ENCODE data around the gene GNB4. TPM values are rescaled to one million over a fixed set of nuclear protein-coding genes. Genes with fewer than 3 reads are reported as not detected.

The GNB4 gene
- total RNA-seq, 2 experiments from 2014 or later: 0.41 to 0.56 TPM

DNA sequence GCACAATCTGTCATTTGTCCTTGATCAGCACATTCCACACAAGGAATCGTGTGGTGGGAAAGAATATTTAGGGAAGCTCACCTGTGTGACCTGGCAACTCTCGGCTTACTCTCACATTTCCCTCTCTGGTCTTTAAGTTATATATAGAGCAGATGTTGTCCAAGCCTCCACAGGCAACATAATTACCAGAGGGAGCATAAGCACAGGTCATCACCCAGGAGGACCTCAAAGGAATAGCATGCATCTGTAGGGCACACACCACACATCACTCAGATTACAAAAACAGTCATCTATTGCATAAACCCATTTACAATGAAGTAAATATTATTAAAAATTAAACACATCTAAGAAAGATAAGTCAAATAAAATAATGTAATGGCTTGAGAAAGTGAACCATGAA is 36.5 kb downstream of the GNB4 start:
- intact Hi-C loops (cut with DNase I, micrococcal nuclease): no loop called here
- H3K9me3 Mint-ChIP-seq: no peaks in the 10 kb centered on the region
- Histone ChIP-seq H3K27ac (ENCODE audit: low read depth in 1 of 2, low read length in 2 of 2) (no peak overlapping the region), H3K27me3 (ENCODE audit: control insufficient read depth in 1 of 2, insufficient read depth in 2 of 2, low read length in 2 of 2) (no peaks in the 10 kb centered on the region), H3K4me3 (ENCODE audit: low read length) (no peak overlapping the region), H3K9me3 (ENCODE audit: control insufficient read depth in 1 of 2, insufficient read depth in 1 of 2, low read length in 2 of 2) (no peaks in the 10 kb centered on the region), H3K4me1 (ENCODE audit: insufficient read depth, low read length) (no peaks in the 10 kb centered on the region), H3K36me3 (ENCODE audit: insufficient read depth, low read length) (no peaks in the 10 kb centered on the region)
- no peaks in the 10 kb centered on the region for H3K27me3 Mint-ChIP-seq
- ATAC-seq (ENCODE audit: poor library complexity) (no peak), DNase-seq (no peak)
- no peak for TF ChIP-seq CTCF (IDR thresholded peaks at IDR 0.05)
- H3K4me3 Mint-ChIP-seq: no peak overlapping the region
- no peaks in the 10 kb centered on the region for H3K36me3 Mint-ChIP-seq (ENCODE audit: low read depth)
- H3K27ac Mint-ChIP-seq: no peak overlapping the region
- H3K4me1 Mint-ChIP-seq (ENCODE audit: low read depth): no peaks in the 10 kb centered on the region
- CTCF ChIA-PET: no interaction called here
- POLR2A ChIA-PET: no interaction called here

DNA sequence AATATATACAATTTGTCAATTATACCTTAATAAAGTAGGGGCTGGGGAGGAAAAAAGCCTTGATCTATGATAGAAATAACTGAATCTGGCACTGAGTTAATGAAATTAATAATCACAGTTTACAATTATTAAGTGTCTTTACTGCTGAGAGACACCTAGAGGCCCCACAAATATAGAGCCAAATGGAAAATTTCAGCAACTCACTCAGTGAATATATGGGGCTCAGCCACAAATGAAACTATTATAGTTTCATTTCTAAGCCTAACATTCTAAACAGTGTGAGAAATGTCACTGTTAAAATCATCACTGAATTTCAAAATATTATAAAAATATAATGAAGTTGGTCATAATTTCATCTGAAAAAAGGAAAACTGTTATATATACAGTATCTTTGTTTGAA is 40.3 kb downstream of the GNB4 start:
- intact Hi-C loops (cut with DNase I, micrococcal nuclease): no loop called here
- Mint-ChIP-seq H3K4me3 (no peak overlapping the region), H3K27ac (no peak overlapping the region), H3K27me3 (no peaks in the 10 kb centered on the region), H3K9me3 (no peaks in the 10 kb centered on the region), H3K36me3 (ENCODE audit: low read depth) (no peaks in the 10 kb centered on the region), H3K4me1 (ENCODE audit: low read depth) (no peaks in the 10 kb centered on the region)
- CTCF ChIA-PET: no interaction called here
- H3K27ac ChIP-seq (ENCODE audit: low read depth in 1 of 2, low read length in 2 of 2): no peak overlapping the region
- no peak for DNase-seq
- no peaks in the 10 kb centered on the region for H3K9me3 ChIP-seq (ENCODE audit: control insufficient read depth in 1 of 2, insufficient read depth in 1 of 2, low read length in 2 of 2)
- H3K36me3 ChIP-seq (ENCODE audit: insufficient read depth, low read length): no peaks in the 10 kb centered on the region
- TF ChIP-seq CTCF (IDR thresholded peaks at IDR 0.05): no peak
- POLR2A ChIA-PET: no interaction called here
- H3K27me3 ChIP-seq (ENCODE audit: control insufficient read depth in 1 of 2, insufficient read depth in 2 of 2, low read length in 2 of 2): no peaks in the 10 kb centered on the region
- no peak overlapping the region for H3K4me3 ChIP-seq (ENCODE audit: low read length)
- no peaks in the 10 kb centered on the region for H3K4me1 ChIP-seq (ENCODE audit: insufficient read depth, low read length)
- no peak for ATAC-seq (ENCODE audit: poor library complexity)

DNA sequence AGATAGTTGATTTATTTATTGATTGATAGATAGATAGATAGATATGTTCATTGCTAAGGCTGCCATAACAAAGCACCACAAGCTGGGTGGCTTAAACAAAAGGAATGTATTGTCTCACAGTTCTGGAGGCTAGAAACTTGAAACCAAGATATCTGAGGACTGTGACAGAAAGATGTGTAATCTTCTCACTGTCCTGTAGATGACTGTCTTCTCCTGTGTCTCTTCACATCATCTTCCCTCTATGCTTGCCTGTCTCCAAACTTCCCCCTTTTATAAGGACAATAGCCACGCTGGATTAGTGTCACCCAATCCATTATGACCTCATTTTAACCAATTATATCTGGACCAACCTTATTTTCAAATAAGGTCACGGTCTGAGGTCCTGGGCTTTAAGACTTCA is 40.9 kb downstream of the GNB4 start:
- Mint-ChIP-seq H3K36me3 (ENCODE audit: low read depth) (no peaks in the 10 kb centered on the region), H3K27ac (no peak overlapping the region), H3K4me3 (no peak overlapping the region), H3K27me3 (no peaks in the 10 kb centered on the region), H3K4me1 (ENCODE audit: low read depth) (no peaks in the 10 kb centered on the region), H3K9me3 (no peaks in the 10 kb centered on the region)
- TF ChIP-seq CTCF (IDR thresholded peaks at IDR 0.05): no peak
- CTCF ChIA-PET: no interaction called here
- intact Hi-C loops (cut with DNase I, micrococcal nuclease): no loop called here
- Histone ChIP-seq H3K4me1 (ENCODE audit: insufficient read depth, low read length) (no peaks in the 10 kb centered on the region), H3K36me3 (ENCODE audit: insufficient read depth, low read length) (no peaks in the 10 kb centered on the region), H3K4me3 (ENCODE audit: low read length) (no peak overlapping the region), H3K27ac (ENCODE audit: low read depth in 1 of 2, low read length in 2 of 2) (no peak overlapping the region), H3K27me3 (ENCODE audit: control insufficient read depth in 1 of 2, insufficient read depth in 2 of 2, low read length in 2 of 2) (no peaks in the 10 kb centered on the region), H3K9me3 (ENCODE audit: control insufficient read depth in 1 of 2, insufficient read depth in 1 of 2, low read length in 2 of 2) (no peaks in the 10 kb centered on the region)
- POLR2A ChIA-PET: no interaction called here
- DNase-seq (no peak), ATAC-seq (ENCODE audit: poor library complexity) (no peak)
